GM19239 (cell line): ENCODE measurements around the gene MYO7B.

ENCODE experiments used
- DNase-seq: peaks from one replicate; pipeline ENCODE4 v3.0.0; 2011; ENCODE audit warnings: low spot score; ENCODE audit not compliant: insufficient read length
- FAIRE-seq: peaks from 2 replicates; lab custom pipeline; 2011; peaks lifted over from hg19 to GRCh38; lab: Jason Lieb, UNC

Gene MYO7B

DNA sequence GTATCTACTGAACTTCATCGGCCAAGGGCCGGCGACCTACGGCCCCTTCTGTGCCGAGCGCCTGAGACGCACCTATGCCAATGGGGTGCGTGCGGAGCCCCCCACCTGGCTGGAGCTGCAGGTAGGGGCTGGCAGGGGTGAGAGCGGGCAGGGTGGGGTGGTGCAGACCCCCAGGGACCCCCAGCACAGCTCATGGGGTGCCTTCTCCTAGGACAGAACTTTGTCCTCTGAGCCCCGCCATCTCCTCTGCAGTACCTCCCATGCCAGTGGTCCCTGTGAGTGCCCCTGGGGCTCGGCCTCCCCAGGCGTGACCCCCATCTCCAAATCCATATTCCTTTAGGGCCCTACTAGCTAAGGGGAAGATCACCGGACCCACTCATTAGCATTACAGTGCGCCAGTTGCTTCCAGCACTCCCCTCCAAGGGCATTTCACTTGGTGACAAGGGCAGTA lies 86.5 kb downstream of the MYO7B start:
- DNase-seq (no peak), FAIRE-seq (no peak)

GRCh38 chr2:127622561-127623387 lies 87.3 kb downstream of the MYO7B start:
- FAIRE-seq (no peak), DNase-seq (no peak)

GRCh38 chr2:127623388-127624319 lies 88.2 kb downstream of the MYO7B start:
- no peak for FAIRE-seq
- no peak for DNase-seq

DNA sequence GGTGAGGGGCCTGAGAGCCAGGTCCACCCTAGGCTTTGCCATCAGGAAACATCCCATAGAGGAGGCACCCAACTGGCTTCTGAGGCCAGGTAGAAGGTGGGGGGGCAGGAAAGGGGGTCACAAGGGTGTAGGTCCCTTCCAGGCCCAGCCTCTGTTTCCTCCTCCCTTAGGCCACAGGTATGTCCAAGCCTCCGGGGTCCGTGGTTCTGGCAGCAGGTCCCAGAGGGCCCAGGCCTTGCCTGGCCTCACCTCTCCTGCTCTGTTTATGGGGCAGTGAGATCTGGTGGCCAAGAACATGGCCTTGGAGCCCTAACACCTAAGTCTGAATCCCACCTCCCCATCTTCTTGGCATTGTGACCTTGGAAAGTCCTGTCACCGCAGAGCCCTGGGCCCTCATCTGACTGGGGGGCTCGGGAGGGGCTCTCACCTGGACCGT lies 88.9 kb downstream of the MYO7B start:
- FAIRE-seq (no peak), DNase-seq (no peak)

GRCh38 chr2:127624756-127625571 lies 89.5 kb downstream of the MYO7B start:
- DNase-seq (no peak), FAIRE-seq (no peak)

GRCh38 chr2:127625572-127625951 lies 90.1 kb downstream of the MYO7B start:
- no peak for DNase-seq
- FAIRE-seq: no peak

GRCh38 chr2:127626175-127626574 lies 90.7 kb downstream of the MYO7B start:
- FAIRE-seq: no peak
- DNase-seq: no peak

GRCh38 chr2:127626917-127627739 lies 91.6 kb downstream of the MYO7B start:
- FAIRE-seq: no peak
- no peak for DNase-seq

- no peak for DNase-seq
- no peak for FAIRE-seq
These were observed 92.5 kb downstream of the MYO7B start for GRCh38 chr2:127627740-127628571.

DNA sequence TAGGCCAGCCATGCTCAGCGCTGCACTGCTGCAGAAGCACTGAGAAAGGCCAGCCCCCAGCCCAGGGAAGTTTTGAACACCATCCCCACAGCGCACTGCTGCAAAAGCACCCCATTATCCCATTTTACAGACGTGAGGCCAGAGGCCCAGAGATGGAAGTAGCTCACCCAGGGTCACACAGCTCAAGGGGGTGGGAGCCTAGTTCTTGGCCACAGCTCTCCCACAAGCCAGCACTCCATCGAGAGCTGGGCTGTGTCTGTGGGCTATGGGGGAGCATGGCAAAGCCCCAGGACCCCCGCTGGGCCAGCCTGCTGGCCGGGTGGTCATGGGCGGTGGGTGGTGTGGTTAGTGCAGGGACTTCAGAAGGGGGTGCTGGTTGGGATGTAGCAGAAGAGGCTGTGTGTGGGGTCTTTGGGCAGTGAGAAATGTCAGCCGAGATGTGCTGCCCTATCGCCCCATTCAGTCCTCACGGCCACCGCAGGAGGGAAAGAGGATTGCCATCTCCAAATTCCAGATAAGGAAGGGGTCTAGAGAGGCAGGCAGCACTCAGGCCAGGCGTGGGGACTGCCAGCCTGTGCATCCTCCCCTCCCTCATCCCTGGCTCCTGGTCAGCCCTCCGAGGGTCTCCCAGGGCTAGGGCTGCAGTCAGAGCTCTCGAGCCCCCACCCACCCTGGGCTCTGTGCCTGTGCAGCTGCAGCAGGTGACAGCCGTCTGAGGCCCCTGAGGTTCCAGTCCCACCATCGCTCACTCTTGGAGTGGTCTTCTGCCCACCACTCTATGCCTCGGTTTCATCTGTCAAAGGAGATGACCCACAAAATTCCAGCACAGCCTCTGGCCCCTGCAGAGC lies 93.5 kb downstream of the MYO7B start:
- DNase-seq: no peak
- no peak for FAIRE-seq

DNA sequence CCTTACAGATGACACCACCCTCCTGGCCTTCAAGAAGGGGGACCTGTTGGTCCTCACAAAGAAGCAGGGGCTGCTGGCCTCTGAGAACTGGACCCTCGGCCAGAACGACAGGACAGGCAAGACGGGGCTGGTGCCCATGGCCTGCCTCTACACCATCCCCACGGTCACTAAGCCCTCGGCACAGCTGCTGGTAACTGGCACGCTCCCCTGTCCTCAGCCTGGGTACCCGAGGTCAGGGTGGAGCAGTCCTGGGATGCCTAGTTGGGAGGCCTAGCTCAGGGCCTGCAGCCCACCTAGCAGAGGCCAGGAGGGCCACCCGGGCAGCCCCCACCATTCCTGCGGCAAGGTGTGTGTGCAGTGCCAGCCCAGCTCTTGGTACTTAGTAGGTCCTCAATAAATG lies 94.2 kb downstream of the MYO7B start:
- FAIRE-seq: no peak

GRCh38 chr2:127630096-127630863 lies 94.8 kb downstream of the MYO7B start:
- FAIRE-seq: no peak
- no peak for DNase-seq

More for the DNA sequence above, 94.2 kb downstream of the MYO7B start:
- DNase-seq: no peak

DNA sequence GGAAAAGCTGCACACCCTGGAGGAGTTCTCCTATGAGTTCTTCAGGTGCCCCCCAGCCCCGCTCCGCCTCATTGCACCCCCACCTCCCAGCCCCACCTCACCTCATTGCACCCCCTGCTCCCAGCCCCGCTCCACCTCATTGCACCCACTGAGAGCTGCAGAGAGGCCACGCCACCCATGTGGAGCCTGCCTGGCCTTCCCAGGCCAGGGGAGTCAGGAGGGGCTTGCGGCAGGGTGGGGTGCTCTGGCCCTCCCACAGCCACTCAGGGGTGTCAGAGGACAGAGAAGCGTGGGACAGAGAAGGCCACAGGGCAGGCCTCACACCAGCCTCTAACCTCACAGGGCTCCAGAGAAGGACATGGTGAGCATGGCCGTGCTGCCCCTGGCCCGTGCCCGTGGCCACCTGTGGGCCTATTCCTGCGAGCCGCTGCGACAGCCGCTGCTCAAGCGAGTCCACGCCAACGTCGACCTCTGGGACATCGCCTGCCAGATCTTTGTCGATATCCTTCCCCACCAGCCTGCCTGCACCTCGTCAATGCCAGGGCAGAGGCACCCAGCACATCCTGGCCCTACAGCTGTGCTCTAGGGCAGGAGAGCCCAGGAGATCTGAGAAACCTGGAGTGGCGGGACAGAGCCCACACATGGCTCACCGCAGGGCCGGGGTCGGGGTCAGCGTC lies 95.5 kb downstream of the MYO7B start:
- no peak for DNase-seq
- FAIRE-seq: no peak

DNA sequence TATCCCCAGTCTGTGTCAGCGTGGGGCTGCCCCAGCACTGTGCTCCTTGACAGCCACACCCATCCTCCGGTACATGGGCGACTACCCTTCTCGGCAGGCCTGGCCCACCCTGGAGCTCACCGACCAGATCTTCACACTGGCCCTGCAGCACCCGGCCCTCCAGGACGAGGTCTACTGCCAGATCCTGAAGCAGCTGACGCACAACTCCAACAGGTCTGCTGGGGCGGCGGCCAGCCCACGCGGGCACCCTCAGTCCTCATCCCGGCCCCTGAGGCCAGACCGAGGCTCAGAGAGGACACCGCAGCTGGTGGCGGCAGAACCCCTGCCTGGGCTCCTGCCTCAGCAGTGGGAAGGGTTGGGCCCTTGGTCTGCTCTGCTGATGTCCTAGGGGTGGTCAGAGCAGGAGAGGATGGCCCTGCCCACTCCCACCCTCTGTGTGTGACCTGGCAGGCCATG lies 96.1 kb downstream of the MYO7B start:
- no peak for FAIRE-seq
- DNase-seq: no peak

GRCh38 chr2:127631997-127632581 lies 96.6 kb downstream of the MYO7B start:
- DNase-seq (no peak), FAIRE-seq (no peak)
